ENCODE data around the gene GFRA1.

The GFRA1 gene

GRCh38 chr10:116245156-116245555, 27.9 kb downstream of the GFRA1 start:
- no peak for FAIRE-seq

GRCh38 chr10:116241642-116242410, 31.2 kb downstream of the GFRA1 start:
- DNase-seq (ENCODE audit: insufficient read length, low spot score) (no peak), FAIRE-seq (no peak)

More at GRCh38 chr10:116245156-116245555, 27.9 kb downstream of the GFRA1 start:
- no peak for DNase-seq (ENCODE audit: insufficient read length, low spot score)

- FAIRE-seq (no peak), DNase-seq (ENCODE audit: insufficient read length, low spot score) (no peak)
Measured at GRCh38 chr10:116241085-116241484, 31.9 kb downstream of the GFRA1 start.

GRCh38 chr10:116240157-116240950, 32.7 kb downstream of the GFRA1 start:
- FAIRE-seq (no peak), DNase-seq (ENCODE audit: insufficient read length, low spot score) (no peak)

GRCh38 chr10:116239229-116239628, 33.8 kb downstream of the GFRA1 start:
- DNase-seq (ENCODE audit: insufficient read length, low spot score), result no peak
- FAIRE-seq, result no peak

- no peak for FAIRE-seq
- no peak for DNase-seq (ENCODE audit: insufficient read length, low spot score)
Measured at GRCh38 chr10:116237970-116238369, 35.0 kb downstream of the GFRA1 start.

GRCh38 chr10:116237260-116237659, 35.7 kb downstream of the GFRA1 start:
- no peak for FAIRE-seq
- no peak for DNase-seq (ENCODE audit: insufficient read length, low spot score)

- FAIRE-seq, result no peak
- DNase-seq (ENCODE audit: insufficient read length, low spot score), result no peak
Measured at GRCh38 chr10:116233230-116233629, 39.8 kb downstream of the GFRA1 start.

GRCh38 chr10:116232613-116233012, 40.4 kb downstream of the GFRA1 start:
- FAIRE-seq, result no peak
- no peak for DNase-seq (ENCODE audit: insufficient read length, low spot score)

- no peak for DNase-seq (ENCODE audit: insufficient read length, low spot score)
- no peak for FAIRE-seq
Measured at GRCh38 chr10:116226766-116227165, 46.2 kb downstream of the GFRA1 start.

- DNase-seq (ENCODE audit: insufficient read length, low spot score) (no peak), FAIRE-seq (no peak)
Measured at GRCh38 chr10:116226053-116226452, 47.0 kb downstream of the GFRA1 start.

- FAIRE-seq, result no peak
- DNase-seq (ENCODE audit: insufficient read length, low spot score), result no peak
Measured at GRCh38 chr10:116223289-116223688, 49.7 kb downstream of the GFRA1 start.

GRCh38 chr10:116221053-116221452, 52.0 kb downstream of the GFRA1 start:
- no peak for DNase-seq (ENCODE audit: insufficient read length, low spot score)
- FAIRE-seq, result no peak

- no peak for FAIRE-seq
Measured at GRCh38 chr10:116216676-116217075, 56.3 kb downstream of the GFRA1 start.

GRCh38 chr10:116215651-116216050, 57.4 kb downstream of the GFRA1 start:
- DNase-seq (ENCODE audit: insufficient read length, low spot score) (no peak), FAIRE-seq (no peak)

More at GRCh38 chr10:116216676-116217075, 56.3 kb downstream of the GFRA1 start:
- no peak for DNase-seq (ENCODE audit: insufficient read length, low spot score)

GRCh38 chr10:116211682-116212081, 61.3 kb downstream of the GFRA1 start:
- no peak for FAIRE-seq
- DNase-seq (ENCODE audit: insufficient read length, low spot score), result peak; percentile 21

GRCh38 chr10:116210588-116211346, 62.2 kb downstream of the GFRA1 start:
- FAIRE-seq, result no peak

GRCh38 chr10:116209781-116210180, 63.2 kb downstream of the GFRA1 start:
- FAIRE-seq (no peak), DNase-seq (ENCODE audit: insufficient read length, low spot score) (no peak)

More at GRCh38 chr10:116210588-116211346, 62.2 kb downstream of the GFRA1 start:
- no peak for DNase-seq (ENCODE audit: insufficient read length, low spot score)

GRCh38 chr10:116208956-116209567, 63.9 kb downstream of the GFRA1 start:
- DNase-seq (ENCODE audit: insufficient read length, low spot score) (no peak), FAIRE-seq (no peak)

- DNase-seq (ENCODE audit: insufficient read length, low spot score) (no peak), FAIRE-seq (no peak)
Measured at GRCh38 chr10:116207690-116208089, 65.3 kb downstream of the GFRA1 start.

GRCh38 chr10:116203661-116204060, 69.3 kb downstream of the GFRA1 start:
- FAIRE-seq, result no peak
- DNase-seq (ENCODE audit: insufficient read length, low spot score), result no peak
